ENCODE measurements around the gene FBXL17. TPM values are rescaled to one million over a fixed set of nuclear protein-coding genes. Genes with fewer than 3 reads are reported as not detected.

The FBXL17 gene
- total RNA-seq, 1 donor from 2014 or later: 26.9 TPM

DNA sequence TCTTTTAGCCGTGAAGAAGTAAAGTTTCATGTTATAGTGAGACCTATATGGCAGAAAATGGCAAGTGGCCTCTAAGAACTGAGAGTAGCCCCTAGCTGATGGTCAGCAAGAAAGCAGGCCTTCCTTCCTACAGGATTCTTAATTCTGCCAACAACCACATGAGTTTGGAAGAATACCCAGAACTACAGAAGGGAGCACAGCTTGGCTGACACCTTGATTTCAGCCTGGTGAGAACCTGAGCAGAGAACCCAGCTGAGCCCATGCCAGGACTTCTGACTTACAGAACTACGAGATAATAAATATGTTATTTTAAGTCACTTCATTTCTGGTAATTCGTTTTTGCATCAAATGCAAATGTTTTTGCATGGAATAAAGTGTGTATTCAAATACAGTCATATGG, 5.9 kb upstream of the FBXL17 start:
- ChIA-PET CTCF (no interaction called here), POLR2A (interaction anchor here (0.7 kb wide), 1 partner anchor 70 kb away, joined by 15 read pairs; no protein-coding TSS in a partner anchor)
- no peaks in the 10 kb centered on the region for H3K27me3 Mint-ChIP-seq
- H3K4me1 Mint-ChIP-seq: peaks cover 23% of the 10 kb centered on the region
- ATAC-seq (ENCODE audit: low read depth): no peak
- H3K27ac Mint-ChIP-seq: no peak overlapping the region
- TF ChIP-seq CTCF (IDR thresholded peaks at IDR 0.05): no peak
- no peaks in the 10 kb centered on the region for H3K9me3 Mint-ChIP-seq
- no peaks in the 10 kb centered on the region for H3K36me3 Mint-ChIP-seq (ENCODE audit: low read depth)
- H3K4me3 Mint-ChIP-seq: no peak overlapping the region
- intact Hi-C loops (cut with micrococcal nuclease): loop anchor here (10.0 kb wide), 1 partner anchor 1987 kb away; no protein-coding TSS in a partner anchor
- no peak for DNase-seq

GRCh38 chr5:108386345-108387061, 4.6 kb upstream of the FBXL17 start:
- intact Hi-C loops (cut with micrococcal nuclease): loop anchor here (10.0 kb wide), 1 partner anchor 1988 kb away; no protein-coding TSS in a partner anchor
- TF ChIP-seq CTCF (IDR thresholded peaks at IDR 0.05): no peak
- POLR2A ChIA-PET: interaction anchor here (0.7 kb wide), 1 partner anchor 322 kb away, joined by 3 read pairs; no protein-coding TSS in a partner anchor
- ATAC-seq (ENCODE audit: low read depth): no peak
- peaks cover 28% of the 10 kb centered on the region for H3K4me1 Mint-ChIP-seq
- H3K27me3 Mint-ChIP-seq: no peaks in the 10 kb centered on the region
- CTCF ChIA-PET: no interaction called here
- DNase-seq: no peak
- H3K36me3 Mint-ChIP-seq (ENCODE audit: low read depth): peaks cover 6% of the 10 kb centered on the region
- H3K4me3 Mint-ChIP-seq: no peak overlapping the region
- no peak overlapping the region for H3K27ac Mint-ChIP-seq
- no peaks in the 10 kb centered on the region for H3K9me3 Mint-ChIP-seq

GRCh38 chr5:108384741-108385140, 2.8 kb upstream of the FBXL17 start:
- CTCF ChIA-PET: no interaction called here
- ATAC-seq (ENCODE audit: low read depth) (no peak), DNase-seq (no peak)
- POLR2A ChIA-PET: no interaction called here
- Mint-ChIP-seq H3K27me3 (no peaks in the 10 kb centered on the region), H3K9me3 (no peaks in the 10 kb centered on the region), H3K36me3 (ENCODE audit: low read depth) (peaks cover 7% of the 10 kb centered on the region), H3K4me1 (peaks cover 34% of the 10 kb centered on the region), H3K27ac (no peak overlapping the region), H3K4me3 (no peak overlapping the region)
- intact Hi-C loops (cut with micrococcal nuclease): loop anchor here (10.0 kb wide), 1 partner anchor 1990 kb away; no protein-coding TSS in a partner anchor
- no peak for TF ChIP-seq CTCF (IDR thresholded peaks at IDR 0.05)

- intact Hi-C loops (cut with micrococcal nuclease): loop anchor here (1.0 to 10.0 kb wide), 6 partner anchors 38 to 1992 kb away; partner anchors contain the start of gene MAN2A1
- Mint-ChIP-seq H3K27ac (peak overlapping the region; percentile 98), H3K9me3 (no peaks in the 10 kb centered on the region), H3K27me3 (no peaks in the 10 kb centered on the region), H3K4me3 (peak overlapping the region; percentile 96), H3K36me3 (ENCODE audit: low read depth) (peaks cover 14% of the 10 kb centered on the region), H3K4me1 (peaks cover 47% of the 10 kb centered on the region)
- ATAC-seq (ENCODE audit: low read depth) (peak; percentile 14), DNase-seq (no peak)
- TF ChIP-seq CTCF (IDR thresholded peaks at IDR 0.05): no peak
- ChIA-PET CTCF (interaction anchor here (2.4 kb wide), 1 partner anchor 124 kb away, joined by 10 read pairs; no protein-coding TSS in a partner anchor), POLR2A (interaction anchor here (0.6 to 3.5 kb wide), 9 partner anchors 8 to 1313 kb away, joined by 3 to 58 read pairs (median 5); partner anchors contain the start of genes MAN2A1 and PJA2)
These were observed 959 bp upstream of the FBXL17 start for GRCh38 chr5:108382784-108383330.

Data from activated B cell treated with CpG ODN at 0.5 μM for 24 hours (primary cell).